22Rv1 (cell line): ENCODE data around the gene SUN2.

Experiments
- ZFX ChIP-seq: fragments of 450-650 bp; IDR thresholded peaks from 2 replicates; pipeline ENCODE4 v1.6.1; 2017; ENCODE audit warnings: antibody characterized with exemption, borderline replicate concordance
- TF ChIP-seq, protein P1 (sequence below): fragments of 450-650 bp; IDR thresholded peaks from 2 replicates; pipeline ENCODE4 v1.5.1; 2017; ENCODE audit warnings: mild to moderate bottlenecking

DNA sequence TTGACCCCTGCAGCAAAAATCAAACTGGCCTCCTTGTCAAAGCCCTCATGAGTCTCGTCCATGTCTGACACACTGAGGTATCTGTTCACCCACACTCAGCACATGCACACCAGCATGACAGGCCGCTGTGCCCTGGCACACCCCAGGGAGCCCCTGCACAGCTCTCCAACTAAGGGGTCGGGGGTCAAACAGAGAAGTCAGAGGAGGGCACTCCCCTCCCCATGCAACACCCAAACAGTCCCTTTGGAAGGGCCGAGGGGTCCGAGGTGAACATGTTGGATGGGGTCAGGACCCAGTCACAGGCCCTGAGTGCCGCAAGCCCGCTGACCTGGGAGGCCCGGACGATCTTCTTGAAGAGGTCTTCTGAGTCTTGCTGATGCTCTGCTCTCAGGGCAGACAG is 14.6 kb downstream of the SUN2 start:
- TF ChIP-seq ZFX: no peak
- TF ChIP-seq, protein P1, sequence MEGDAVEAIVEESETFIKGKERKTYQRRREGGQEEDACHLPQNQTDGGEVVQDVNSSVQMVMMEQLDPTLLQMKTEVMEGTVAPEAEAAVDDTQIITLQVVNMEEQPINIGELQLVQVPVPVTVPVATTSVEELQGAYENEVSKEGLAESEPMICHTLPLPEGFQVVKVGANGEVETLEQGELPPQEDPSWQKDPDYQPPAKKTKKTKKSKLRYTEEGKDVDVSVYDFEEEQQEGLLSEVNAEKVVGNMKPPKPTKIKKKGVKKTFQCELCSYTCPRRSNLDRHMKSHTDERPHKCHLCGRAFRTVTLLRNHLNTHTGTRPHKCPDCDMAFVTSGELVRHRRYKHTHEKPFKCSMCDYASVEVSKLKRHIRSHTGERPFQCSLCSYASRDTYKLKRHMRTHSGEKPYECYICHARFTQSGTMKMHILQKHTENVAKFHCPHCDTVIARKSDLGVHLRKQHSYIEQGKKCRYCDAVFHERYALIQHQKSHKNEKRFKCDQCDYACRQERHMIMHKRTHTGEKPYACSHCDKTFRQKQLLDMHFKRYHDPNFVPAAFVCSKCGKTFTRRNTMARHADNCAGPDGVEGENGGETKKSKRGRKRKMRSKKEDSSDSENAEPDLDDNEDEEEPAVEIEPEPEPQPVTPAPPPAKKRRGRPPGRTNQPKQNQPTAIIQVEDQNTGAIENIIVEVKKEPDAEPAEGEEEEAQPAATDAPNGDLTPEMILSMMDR: no peak
